HG02763 (cell line): ENCODE measurements around the gene MOCS1.
"Not testable (repeated sequence)": the region's sequence is repeated elsewhere in the genome, so short reads cannot be mapped to it uniquely, and the experiment has no call there.

Experiments used
- ATAC-seq: cut with Tn5 transposase; IDR thresholded peaks from one replicate; pipeline ENCODE4 v1.9.1; 2021; ENCODE audit warnings: mild to moderate bottlenecking, moderate library complexity; ENCODE audit not compliant: unreplicated experiment

MOCS1 gene

GRCh38 chr6:39934131-39934757 is at the start of gene MOCS1:
MOCS1 (minus strand) TSS chr6:39934462; CDS start chr6:39934417, 45 bp downstream.
- ATAC-seq, result no peak

- ATAC-seq, result no peak
Observed at GRCh38 chr6:39984051-39984450, 49.8 kb upstream of the MOCS1 start.

- no peak for ATAC-seq
Observed at GRCh38 chr6:39983193-39983592, 48.9 kb upstream of the MOCS1 start.

- ATAC-seq, result no peak
Observed at GRCh38 chr6:39982720-39983119, 48.5 kb upstream of the MOCS1 start.

GRCh38 chr6:39980839-39981580 is 46.7 kb upstream of the MOCS1 start:
- ATAC-seq, result no peak

- ATAC-seq, result no peak
Observed at GRCh38 chr6:39979461-39980328, 45.4 kb upstream of the MOCS1 start.

- ATAC-seq, result no peak
Observed at GRCh38 chr6:39978240-39978639, 44.0 kb upstream of the MOCS1 start.

GRCh38 chr6:39973661-39974060 is 39.4 kb upstream of the MOCS1 start:
- no peak for ATAC-seq

GRCh38 chr6:39972717-39973116 is 38.5 kb upstream of the MOCS1 start:
- not testable (repeated sequence) for ATAC-seq

- not testable (repeated sequence) for ATAC-seq
Observed at GRCh38 chr6:39971131-39971530, 36.9 kb upstream of the MOCS1 start.

- no peak for ATAC-seq
Observed at GRCh38 chr6:39965751-39966150, 31.5 kb upstream of the MOCS1 start.

- no peak for ATAC-seq
Observed at GRCh38 chr6:39964530-39964929, 30.3 kb upstream of the MOCS1 start.

- ATAC-seq, result no peak
Observed at GRCh38 chr6:39964094-39964493, 29.8 kb upstream of the MOCS1 start.

GRCh38 chr6:39962831-39963230 is 28.6 kb upstream of the MOCS1 start:
- ATAC-seq, result no peak

- ATAC-seq, result no peak
Observed at GRCh38 chr6:39961178-39961577, 26.9 kb upstream of the MOCS1 start.

GRCh38 chr6:39958947-39959346 is 24.7 kb upstream of the MOCS1 start:
- ATAC-seq, result no peak

- no peak for ATAC-seq
Observed at GRCh38 chr6:39956936-39957335, 22.7 kb upstream of the MOCS1 start.

- ATAC-seq, result no peak
Observed at GRCh38 chr6:39953076-39953618, 18.9 kb upstream of the MOCS1 start.

GRCh38 chr6:39952167-39952566 is 17.9 kb upstream of the MOCS1 start:
- ATAC-seq, result no peak

GRCh38 chr6:39951716-39952115 is 17.5 kb upstream of the MOCS1 start:
- ATAC-seq, result no peak

- ATAC-seq, result no peak
Observed at GRCh38 chr6:39951191-39951590, 16.9 kb upstream of the MOCS1 start.
